GM12891 (cell line): ENCODE results near the gene ZNF396.

Experiments
- POLR2A ChIP-seq: IDR thresholded peaks from 2 replicates; pipeline ENCODE4 v1.6.1; 2011; ENCODE audit warnings: low read depth, low read length, control low read depth
- POLR2AphosphoS5 ChIP-seq: IDR thresholded peaks from 2 replicates; pipeline ENCODE4 v1.6.1; 2011; ENCODE audit warnings: low read depth, low read length, control low read depth
- POU2F2 ChIP-seq: IDR thresholded peaks from 2 replicates; pipeline ENCODE4 v1.6.1; 2011; ENCODE audit warnings: low read depth, mild to moderate bottlenecking, control low read depth, low read length, moderate library complexity
- SPI1 ChIP-seq: IDR thresholded peaks from 2 replicates; pipeline ENCODE4 v1.6.1; 2011; ENCODE audit warnings: low read depth, low read length, control low read depth
- TAF1 ChIP-seq: IDR thresholded peaks from 2 replicates; pipeline ENCODE4 v1.6.1; 2011; ENCODE audit warnings: low read depth, low read length, control low read depth

- TF ChIP-seq POLR2A (no peak), TAF1 (no peak), POLR2AphosphoS5 (no peak), SPI1 (no peak), POU2F2 (no peak)
These were observed 31.6 kb downstream of the ZNF396 start for GRCh38 chr18:35345460-35345921.
